Liver (tissue), 9 donors: Measurements from ENCODE around the gene BTNL8. TPM values are rescaled to one million over a fixed set of nuclear protein-coding genes. Genes with fewer than 3 reads are reported as not detected.

Experiments used
- DNase-seq: peaks from one replicate; pipeline ENCODE4 v3.0.0-alpha.2; 2017; ENCODE audit warnings: low spot score
- H3K27ac ChIP-seq, 2 donors: one replicate each; pipeline ENCODE4 v1.7.0; 2013; ENCODE audit warnings: inconsistent platforms in 2 of 2, low read length in 2 of 2, control low read depth in 1 of 2, low read depth in 1 of 2, mild to moderate bottlenecking in 1 of 2
- H3K27me3 ChIP-seq, 4 donors: one replicate each; pipeline versions ENCODE4 v1.6.1 to v1.7.0; 2013; ENCODE audit warnings: low read length in 3 of 4, inconsistent platforms in 1 of 4, mild to moderate bottlenecking in 1 of 4, moderate library complexity in 1 of 4; ENCODE audit not compliant: control insufficient read depth in 4 of 4, insufficient read depth in 4 of 4
- H3K36me3 ChIP-seq, 4 donors: one replicate each; pipeline versions ENCODE4 v1.6.1 to v1.7.0; 2013; ENCODE audit warnings: low read length in 3 of 4, mild to moderate bottlenecking in 3 of 4, low read depth in 1 of 4, moderate library complexity in 1 of 4; ENCODE audit not compliant: control insufficient read depth in 4 of 4, insufficient read depth in 3 of 4
- H3K4me1 ChIP-seq, 4 donors: one replicate each; pipeline versions ENCODE4 v1.6.1 to v1.7.0; 2013; ENCODE audit warnings: low read length in 3 of 4, mild to moderate bottlenecking in 3 of 4, moderate library complexity in 1 of 4; ENCODE audit not compliant: control insufficient read depth in 4 of 4, insufficient read depth in 4 of 4
- H3K4me3 ChIP-seq, 3 donors: one replicate each; pipeline versions ENCODE4 v1.6.1 to v1.7.0; 2013; ENCODE audit warnings: low read length in 3 of 3, control low read depth in 1 of 3, low read depth in 1 of 3, mild to moderate bottlenecking in 1 of 3
- H3K9ac ChIP-seq, 2 donors: one replicate each; pipeline ENCODE4 v1.7.0; 2013; ENCODE audit warnings: low read length in 2 of 2, mild to moderate bottlenecking in 2 of 2, moderate library complexity in 2 of 2, control low read depth in 1 of 2, low read depth in 1 of 2
- H3K9me3 ChIP-seq, 4 donors: one replicate each; pipeline versions ENCODE4 v1.6.1 to v1.7.0; 2013; ENCODE audit warnings: low read length in 3 of 4; ENCODE audit not compliant: control insufficient read depth in 4 of 4
- ATF3 ChIP-seq: IDR thresholded peaks from 2 replicates; pipeline ENCODE4 v1.6.1; 2016; ENCODE audit warnings: antibody characterized with exemption
- CTCF ChIP-seq: fragments of 150-350 bp; IDR thresholded peaks from 2 replicates; pipeline ENCODE4 v1.5.1; 2017; ENCODE audit warnings: improper control_type of control experiment, low read depth, low read length; ENCODE audit not compliant: missing input control
- EGR1 ChIP-seq, 2 donors: IDR thresholded peaks; 2 replicates each; pipeline ENCODE4 v1.6.1; 2016 to 2018; ENCODE audit warnings: antibody characterized with exemption in 2 of 2, low read depth in 2 of 2
- FOXA1 ChIP-seq: IDR thresholded peaks from 2 replicates; pipeline ENCODE4 v1.6.1; 2016; ENCODE audit warnings: antibody characterized with exemption
- FOXA2 ChIP-seq: IDR thresholded peaks from 2 replicates; pipeline ENCODE4 v1.6.1; 2016; ENCODE audit warnings: antibody characterized with exemption
- GABPA ChIP-seq, 2 donors: IDR thresholded peaks in 1 of 2; conservative IDR thresholded peaks in 1 of 2; 2 replicates each; pipeline ENCODE4 v1.6.1; 2016; ENCODE audit warnings: antibody characterized with exemption in 2 of 2, mild to moderate bottlenecking in 1 of 2, moderate library complexity in 1 of 2
- HNF4A ChIP-seq, 2 donors: conservative IDR thresholded peaks; 2 replicates each; pipeline ENCODE4 v1.6.1; 2016; ENCODE audit warnings: antibody characterized with exemption in 2 of 2, mild to moderate bottlenecking in 2 of 2
- HNF4G ChIP-seq: IDR thresholded peaks from 2 replicates; pipeline ENCODE4 v1.6.1; 2016; ENCODE audit warnings: antibody characterized with exemption
- RAD21 ChIP-seq, 2 donors: IDR thresholded peaks; 2 replicates each; pipeline ENCODE4 v1.6.1; 2016; ENCODE audit warnings: antibody characterized with exemption in 2 of 2, mild to moderate bottlenecking in 2 of 2
- REST ChIP-seq: IDR thresholded peaks from 2 replicates; pipeline ENCODE4 v1.6.1; 2016; ENCODE audit warnings: antibody characterized with exemption, mild to moderate bottlenecking
- RXRA ChIP-seq, 2 donors: IDR thresholded peaks; 2 replicates each; pipeline ENCODE4 v1.6.1; 2017 to 2018; ENCODE audit warnings: antibody characterized with exemption in 2 of 2, mild to moderate bottlenecking in 1 of 2
- SP1 ChIP-seq: IDR thresholded peaks from 2 replicates; pipeline ENCODE4 v1.6.1; 2018; ENCODE audit warnings: antibody characterized with exemption, mild to moderate bottlenecking
- TAF1 ChIP-seq: conservative IDR thresholded peaks from 2 replicates; pipeline ENCODE4 v1.6.1; 2016; ENCODE audit warnings: antibody characterized with exemption, mild to moderate bottlenecking
- YY1 ChIP-seq: IDR thresholded peaks from 2 replicates; pipeline ENCODE4 v1.6.1; 2016; ENCODE audit warnings: antibody characterized with exemption, mild to moderate bottlenecking
- WGBS: extraction: QIAGEN DNeasy Blood & Tissue Kit; methylation state at CpG from one replicate; pipeline ENCODE4 v1.1.7; 2013; 5-methylcytosine and 5-hydroxymethylcytosine counted together
- polyA plus RNA-seq, 2 donors: library from polyadenylated mRNA; stranded (reverse) in 1 of 2; unstranded in 1 of 2; fragments of 200-250 nt in 1 of 2; fragments of >200 nt in 1 of 2; fragmentation: Nextera tagmentation in 1 of 2; extraction: Ambion mirVana in 1 of 2; gene quantifications; one replicate each; pipeline versions ENCODE4 v1.2.1 to v1.2.3, GENCODE V29; 2013 to 2015
- total RNA-seq, 2 donors: library from RNA; depleted of rRNA; stranded (reverse); fragments of >200 nt; gene quantifications; one replicate each; pipeline ENCODE4 v1.2.3, GENCODE V29; 2014
- donor health status: healthy.
- donor health status: healthy.
- donor health status: healthy.
- donor health status: healthy.
- donor health status: healthy.

The BTNL8 gene
- total and polyA plus RNA-seq, 4 donors: 0.14 to 0.67 (median 0.56) TPM

- no peak for TF ChIP-seq REST
- no peak for TF ChIP-seq RXRA (IDR thresholded peaks at IDR 0.05)
- no peak for TF ChIP-seq EGR1 (IDR thresholded peaks at IDR 0.05; ENCODE audit: low read depth in 2 of 2)
- no peak for TF ChIP-seq SP1
- TF ChIP-seq HNF4G: no peak
- TF ChIP-seq RAD21 (IDR thresholded peaks at IDR 0.05): no peak
- TF ChIP-seq CTCF: no peak
- no peak for TF ChIP-seq YY1
- no peak for TF ChIP-seq GABPA (IDR thresholded peaks at IDR 0.05 in 1 of 2, conservative IDR thresholded peaks at IDR 0.05 in 1 of 2)
- no peak for TF ChIP-seq HNF4A (conservative IDR thresholded peaks at IDR 0.05)
These were observed 11.2 kb downstream of the BTNL8 start (continued) for GRCh38 chr5:180910182-180910581.

- Histone ChIP-seq H3K4me3 (no peak overlapping the region), H3K4me1 (no peaks in the 10 kb centered on the region), H3K9me3 (peaks cover 0 to 7% (median 0%) of the 10 kb centered on the region in 4 donors), H3K27ac (no peak overlapping the region), H3K36me3 (no peaks in the 10 kb centered on the region), H3K27me3 (no peaks in the 10 kb centered on the region), H3K9ac (no peak overlapping the region)
- TF ChIP-seq TAF1: no peak
- no peak for TF ChIP-seq FOXA1
- TF ChIP-seq HNF4A (conservative IDR thresholded peaks at IDR 0.05): no peak
- no peak for TF ChIP-seq GABPA (IDR thresholded peaks at IDR 0.05 in 1 of 2, conservative IDR thresholded peaks at IDR 0.05 in 1 of 2)
- no peak for TF ChIP-seq REST
- no peak for TF ChIP-seq ATF3
- TF ChIP-seq HNF4G: no peak
- no peak for TF ChIP-seq FOXA2
- DNase-seq: no peak
- 77% methylated on average over 5 of the region's 5 CpGs for WGBS
These were observed 11.8 kb downstream of the BTNL8 start for GRCh38 chr5:180910735-180911134.
